Retina (tissue), 1 donor: ENCODE measurements around the gene TBC1D17.

Source experiments
- DNase-seq: peaks from one replicate; pipeline ENCODE4 v3.0.0-alpha.2; 2016

TBC1D17 gene

GRCh38 chr19:49879243-49879963 lies 1.9 kb downstream of the TBC1D17 start:
- DNase-seq = no peak

GRCh38 chr19:49880162-49880869 lies 2.8 kb downstream of the TBC1D17 start:
- DNase-seq = no peak

GRCh38 chr19:49881186-49881585 lies 3.7 kb downstream of the TBC1D17 start:
- no peak for DNase-seq

- DNase-seq = no peak
These were observed 4.3 kb downstream of the TBC1D17 start for GRCh38 chr19:49881672-49882394.

GRCh38 chr19:49882643-49883042 lies 5.1 kb downstream of the TBC1D17 start:
- no peak for DNase-seq

- no peak for DNase-seq
These were observed 5.6 kb downstream of the TBC1D17 start for GRCh38 chr19:49883094-49883493.

GRCh38 chr19:49884109-49884508 lies 6.6 kb downstream of the TBC1D17 start:
- no peak for DNase-seq

GRCh38 chr19:49884760-49885159 lies 7.3 kb downstream of the TBC1D17 start:
- no peak for DNase-seq

GRCh38 chr19:49887037-49887664 lies 9.6 kb downstream of the TBC1D17 start:
- no peak for DNase-seq

GRCh38 chr19:49887665-49888509 lies 10.4 kb downstream of the TBC1D17 start:
- DNase-seq = no peak

GRCh38 chr19:49888510-49888824 lies 11.0 kb downstream of the TBC1D17 start:
- no peak for DNase-seq

- DNase-seq = no peak
These were observed 11.7 kb downstream of the TBC1D17 start for GRCh38 chr19:49889038-49889686.

- DNase-seq = peak; percentile 96
These were observed 12.3 kb downstream of the TBC1D17 start for GRCh38 chr19:49889687-49890348.

GRCh38 chr19:49890349-49891311 lies 13.1 kb downstream of the TBC1D17 start:
- DNase-seq = peak; percentile 62

GRCh38 chr19:49891393-49891792 lies 13.9 kb downstream of the TBC1D17 start:
- no peak for DNase-seq

- DNase-seq = no peak
These were observed 15.2 kb downstream of the TBC1D17 start for GRCh38 chr19:49892716-49893115.

GRCh38 chr19:49894011-49894664 lies 16.6 kb downstream of the TBC1D17 start:
- no peak for DNase-seq

GRCh38 chr19:49894879-49895565 lies 17.5 kb downstream of the TBC1D17 start:
- DNase-seq = no peak
